Activated T-cell treated with anti-CD3 and anti-CD28 coated beads for 48 hours (primary cell): ENCODE results near the gene CD40LG.

Source experiments
- DNase-seq: peaks from one replicate; pipeline ENCODE4 v3.0.0-alpha.2; 2020; ENCODE audit warnings: low read depth

The CD40LG gene

GRCh38 chrX:136650811-136651210 lies 2.9 kb downstream of the CD40LG start:
- DNase-seq, result no peak

- DNase-seq, result no peak
Observed at GRCh38 chrX:136652822-136653723, 5.1 kb downstream of the CD40LG start.

- no peak for DNase-seq
Observed at GRCh38 chrX:136656361-136656964, 8.5 kb downstream of the CD40LG start.

GRCh38 chrX:136658151-136658550 lies 10.2 kb downstream of the CD40LG start:
- DNase-seq, result no peak

- no peak for DNase-seq
Observed at GRCh38 chrX:136659174-136659573, 11.2 kb downstream of the CD40LG start.

- DNase-seq, result no peak
Observed at GRCh38 chrX:136660896-136661295, 12.9 kb downstream of the CD40LG start.

GRCh38 chrX:136662104-136662503 lies 14.1 kb downstream of the CD40LG start:
- no peak for DNase-seq

GRCh38 chrX:136662976-136663375 lies 15.0 kb downstream of the CD40LG start:
- no peak for DNase-seq

GRCh38 chrX:136665258-136665900 lies 17.4 kb downstream of the CD40LG start:
- DNase-seq, result no peak

GRCh38 chrX:136666088-136666487 lies 18.1 kb downstream of the CD40LG start:
- no peak for DNase-seq

- DNase-seq, result no peak
Observed at GRCh38 chrX:136667446-136668168, 19.6 kb downstream of the CD40LG start.

GRCh38 chrX:136671006-136671610 lies 23.1 kb downstream of the CD40LG start:
- DNase-seq, result no peak

GRCh38 chrX:136674270-136674985 lies 26.5 kb downstream of the CD40LG start:
- DNase-seq, result no peak

GRCh38 chrX:136679531-136679930 lies 31.6 kb downstream of the CD40LG start:
- no peak for DNase-seq

GRCh38 chrX:136684120-136684519 lies 36.2 kb downstream of the CD40LG start:
- DNase-seq, result no peak

- DNase-seq, result no peak
Observed at GRCh38 chrX:136687457-136687856, 39.5 kb downstream of the CD40LG start.

- no peak for DNase-seq
Observed at GRCh38 chrX:136689436-136689835, 41.5 kb downstream of the CD40LG start.

- DNase-seq, result no peak
Observed at GRCh38 chrX:136691028-136691809, 43.3 kb downstream of the CD40LG start.

- DNase-seq, result no peak
Observed at GRCh38 chrX:136692271-136692670, 44.3 kb downstream of the CD40LG start.

GRCh38 chrX:136694431-136695087 lies 46.6 kb downstream of the CD40LG start:
- no peak for DNase-seq
